Measurements from ENCODE around the gene SH3YL1.

SH3YL1 gene

GRCh38 chr2:273333-273732 lies 9.5 kb upstream of the SH3YL1 start:
- Histone ChIP-seq H3K27me3 (no peaks in the 10 kb centered on the region), H3K4me3 (ENCODE audit: low read depth, low read length) (no peak overlapping the region), H3K4me1 (no peaks in the 10 kb centered on the region), H3K9me3 (no peaks in the 10 kb centered on the region), H3K36me3 (no peaks in the 10 kb centered on the region; the same call in 1 of the 2 replicates)
- TF ChIP-seq CTCF (IDR thresholded peaks at IDR 0.05; ENCODE audit: low read depth, low read length): no peak
- no peak for DNase-seq

GRCh38 chr2:271917-272316 lies 8.1 kb upstream of the SH3YL1 start:
- Histone ChIP-seq H3K36me3 (no peaks in the 10 kb centered on the region; the same call in 1 of the 2 replicates), H3K9me3 (no peaks in the 10 kb centered on the region), H3K4me1 (no peaks in the 10 kb centered on the region), H3K4me3 (ENCODE audit: low read depth, low read length) (no peak overlapping the region), H3K27me3 (no peaks in the 10 kb centered on the region)
- TF ChIP-seq CTCF (IDR thresholded peaks at IDR 0.05; ENCODE audit: low read depth, low read length): no peak
- DNase-seq: no peak

- H3K4me3 ChIP-seq (ENCODE audit: low read depth, low read length): no peak overlapping the region
- no peaks in the 10 kb centered on the region; the same call in 1 of the 2 replicates for H3K36me3 ChIP-seq
Measured at GRCh38 chr2:270861-271260, 7.0 kb upstream of the SH3YL1 start.

GRCh38 chr2:269356-270030 lies 5.7 kb upstream of the SH3YL1 start:
- no peaks in the 10 kb centered on the region for H3K27me3 ChIP-seq
- no peaks in the 10 kb centered on the region for H3K9me3 ChIP-seq
- no peaks in the 10 kb centered on the region for H3K4me1 ChIP-seq
- no peak for DNase-seq
- TF ChIP-seq CTCF (IDR thresholded peaks at IDR 0.05; ENCODE audit: low read depth, low read length): no peak
- no peaks in the 10 kb centered on the region; the same call in 1 of the 2 replicates for H3K36me3 ChIP-seq
- no peak overlapping the region for H3K4me3 ChIP-seq (ENCODE audit: low read depth, low read length)

More at GRCh38 chr2:270861-271260, 7.0 kb upstream of the SH3YL1 start:
- Histone ChIP-seq H3K9me3 (no peaks in the 10 kb centered on the region), H3K4me1 (no peaks in the 10 kb centered on the region), H3K27me3 (no peaks in the 10 kb centered on the region)
- no peak for TF ChIP-seq CTCF (IDR thresholded peaks at IDR 0.05; ENCODE audit: low read depth, low read length)
- no peak for DNase-seq

GRCh38 chr2:268323-268722 lies 4.5 kb upstream of the SH3YL1 start:
- Histone ChIP-seq H3K4me1 (no peaks in the 10 kb centered on the region), H3K27me3 (no peaks in the 10 kb centered on the region), H3K4me3 (ENCODE audit: low read depth, low read length) (no peak overlapping the region), H3K36me3 (no peaks in the 10 kb centered on the region; the same call in 1 of the 2 replicates), H3K9me3 (no peaks in the 10 kb centered on the region)
- TF ChIP-seq CTCF (IDR thresholded peaks at IDR 0.05; ENCODE audit: low read depth, low read length): no peak
- no peak for DNase-seq
